Colonic mucosa (tissue), 4 donors: Measurements from ENCODE around the gene CDC42BPB. TPM values are rescaled to one million over a fixed set of nuclear protein-coding genes. Genes with fewer than 3 reads are reported as not detected.

Source experiments
- DNase-seq: peaks from one replicate; pipeline ENCODE4 v3.0.0-alpha.2; 2020
- H3K27ac ChIP-seq: fragments of 200-600 bp; one replicate; pipeline ENCODE4 v1.8.0; 2021
- H3K27me3 ChIP-seq: fragments of 200-600 bp; one replicate; pipeline ENCODE4 v1.8.0; 2021
- H3K36me3 ChIP-seq: fragments of 200-600 bp; one replicate; pipeline ENCODE4 v1.8.0; 2021
- H3K4me1 ChIP-seq: fragments of 200-600 bp; one replicate; pipeline ENCODE4 v1.8.0; 2021; ENCODE audit warnings: mild to moderate bottlenecking
- H3K4me3 ChIP-seq: fragments of 200-600 bp; one replicate; pipeline ENCODE4 v1.8.0; 2021
- H3K9ac ChIP-seq, 2 donors: one replicate each; pipeline ENCODE4 v1.7.0; 2013; ENCODE audit warnings: control low read depth in 2 of 2, low read depth in 2 of 2, low read length in 2 of 2
- H3K9me3 ChIP-seq: fragments of 200-600 bp; one replicate; pipeline ENCODE4 v1.8.0; 2021
- CTCF ChIP-seq: fragments of 200-600 bp; IDR thresholded peaks from one replicate; pipeline ENCODE4 v1.8.0; 2022; ENCODE audit warnings: antibody characterized with exemption, mild to moderate bottlenecking
- intact Hi-C: fragments of 100-400 bp; cut with DNase I; formaldehyde crosslinking; loops from one replicate; pipeline ENCODE4 v1.14.1; 2022
- total RNA-seq, 2 donors: library from RNA; stranded (reverse); fragmentation: NEBNext Ultra II Directional in 1 of 2; extraction: Animal tissue kit (Norgen Biotek cat#: 25700) in 1 of 2; gene quantifications; one replicate each; pipeline ENCODE4 v1.2.1, GENCODE V29; 2021
- donor health status: healthy.
- donor health status: DM: no; HTN: no; CAD: no.
- donor health status: DM: no; HTN: no; CAD: no.

CDC42BPB gene
- total RNA-seq, 2 donors from 2014 or later, result 67.9 to 83.8 TPM

- Histone ChIP-seq H3K27me3 (no peaks in the 10 kb centered on the region), H3K27ac (no peak overlapping the region), H3K4me1 (no peaks in the 10 kb centered on the region), H3K9ac (no peak overlapping the region), H3K4me3 (no peak overlapping the region), H3K36me3 (no peaks in the 10 kb centered on the region), H3K9me3 (no peaks in the 10 kb centered on the region)
- DNase-seq, result no peak
- intact Hi-C loops, result no loop called here
- no peak for TF ChIP-seq CTCF
Observed at GRCh38 chr14:103008126-103008525, 49.2 kb downstream of the CDC42BPB start.

- Histone ChIP-seq H3K27me3 (no peaks in the 10 kb centered on the region), H3K36me3 (no peaks in the 10 kb centered on the region), H3K9ac (no peak overlapping the region), H3K4me3 (no peak overlapping the region), H3K4me1 (no peaks in the 10 kb centered on the region), H3K27ac (no peak overlapping the region), H3K9me3 (no peaks in the 10 kb centered on the region)
- DNase-seq, result no peak
- no peak for TF ChIP-seq CTCF
- intact Hi-C loops, result no loop called here
Observed at GRCh38 chr14:103007555-103007954, 49.8 kb downstream of the CDC42BPB start.

GRCh38 chr14:103006991-103007520 lies 50.3 kb downstream of the CDC42BPB start:
- DNase-seq, result no peak
- no peak overlapping the region for H3K4me3 ChIP-seq
- H3K4me1 ChIP-seq, result no peaks in the 10 kb centered on the region
- H3K9me3 ChIP-seq, result no peaks in the 10 kb centered on the region
- H3K9ac ChIP-seq, result no peak overlapping the region
- H3K27me3 ChIP-seq, result no peaks in the 10 kb centered on the region
- H3K36me3 ChIP-seq, result no peaks in the 10 kb centered on the region
- intact Hi-C loops, result no loop called here
- H3K27ac ChIP-seq, result no peak overlapping the region
- no peak for TF ChIP-seq CTCF

- Histone ChIP-seq H3K4me1 (no peaks in the 10 kb centered on the region), H3K9me3 (no peaks in the 10 kb centered on the region), H3K9ac (no peak overlapping the region), H3K4me3 (no peak overlapping the region), H3K27ac (no peak overlapping the region), H3K36me3 (no peaks in the 10 kb centered on the region), H3K27me3 (no peaks in the 10 kb centered on the region)
- no peak for DNase-seq
- TF ChIP-seq CTCF, result no peak
- intact Hi-C loops, result no loop called here
Observed at GRCh38 chr14:103006106-103006505, 51.2 kb downstream of the CDC42BPB start.

GRCh38 chr14:103003850-103004249 lies 53.5 kb downstream of the CDC42BPB start:
- intact Hi-C loops, result no loop called here
- Histone ChIP-seq H3K4me3 (no peak overlapping the region), H3K4me1 (no peaks in the 10 kb centered on the region), H3K27ac (no peak overlapping the region), H3K36me3 (peaks cover 2% of the 10 kb centered on the region), H3K27me3 (no peaks in the 10 kb centered on the region), H3K9ac (no peak overlapping the region), H3K9me3 (no peaks in the 10 kb centered on the region)
- no peak for TF ChIP-seq CTCF
- DNase-seq, result no peak

GRCh38 chr14:103003351-103003615 lies 54.1 kb downstream of the CDC42BPB start:
- H3K4me3 ChIP-seq, result no peak overlapping the region
- H3K27me3 ChIP-seq, result no peaks in the 10 kb centered on the region
- no peak overlapping the region for H3K27ac ChIP-seq
- no peak overlapping the region for H3K9ac ChIP-seq
- no peak for DNase-seq
- H3K9me3 ChIP-seq, result no peaks in the 10 kb centered on the region
- H3K4me1 ChIP-seq, result no peaks in the 10 kb centered on the region
- H3K36me3 ChIP-seq, result peaks cover 2% of the 10 kb centered on the region
- intact Hi-C loops, result no loop called here
- no peak for TF ChIP-seq CTCF
